HG02884 (cell line): ENCODE data around the gene HELZ2.
"Not testable (repeated sequence)": the region's sequence is repeated elsewhere in the genome, so short reads cannot be mapped to it uniquely, and the experiment has no call there.

ENCODE experiments used
- ATAC-seq: cut with Tn5 transposase; IDR thresholded peaks from one replicate; pipeline ENCODE4 v1.9.1; 2021; ENCODE audit warnings: mild to moderate bottlenecking, moderate library complexity; ENCODE audit not compliant: unreplicated experiment

The HELZ2 gene

GRCh38 chr20:63574156-63574828, at the start of gene HELZ2:
Gene HELZ2 (minus strand): TSS chr20:63574239. CDS start chr20:63572385, 1,854 bp downstream.
- ATAC-seq, result no peak

GRCh38 chr20:63622732-63623131, 48.7 kb upstream of the HELZ2 start:
- ATAC-seq, result no peak

- no peak for ATAC-seq
Observed at GRCh38 chr20:63622096-63622495, 48.1 kb upstream of the HELZ2 start.

DNA sequence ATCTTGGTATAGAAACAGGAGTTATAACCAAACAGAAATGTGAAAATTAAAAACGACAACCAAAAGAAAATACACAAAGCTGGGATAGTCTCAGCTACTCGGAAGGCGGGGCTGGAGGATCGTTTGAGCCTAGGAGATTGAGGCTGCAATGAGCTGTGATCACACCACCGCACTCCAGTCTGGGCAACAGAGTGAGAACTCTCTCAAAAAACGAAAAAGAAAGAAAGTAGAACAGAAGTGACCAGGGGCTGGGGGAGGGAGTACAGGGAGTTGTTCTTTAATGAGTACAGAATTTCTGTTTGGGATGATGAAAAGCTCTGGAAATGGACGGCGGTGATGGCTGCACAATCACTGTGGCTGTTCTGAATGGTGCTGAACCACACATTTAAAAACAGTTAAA, 47.0 kb upstream of the HELZ2 start:
- no peak for ATAC-seq

GRCh38 chr20:63619505-63619904, 45.5 kb upstream of the HELZ2 start:
- ATAC-seq, result no peak

DNA sequence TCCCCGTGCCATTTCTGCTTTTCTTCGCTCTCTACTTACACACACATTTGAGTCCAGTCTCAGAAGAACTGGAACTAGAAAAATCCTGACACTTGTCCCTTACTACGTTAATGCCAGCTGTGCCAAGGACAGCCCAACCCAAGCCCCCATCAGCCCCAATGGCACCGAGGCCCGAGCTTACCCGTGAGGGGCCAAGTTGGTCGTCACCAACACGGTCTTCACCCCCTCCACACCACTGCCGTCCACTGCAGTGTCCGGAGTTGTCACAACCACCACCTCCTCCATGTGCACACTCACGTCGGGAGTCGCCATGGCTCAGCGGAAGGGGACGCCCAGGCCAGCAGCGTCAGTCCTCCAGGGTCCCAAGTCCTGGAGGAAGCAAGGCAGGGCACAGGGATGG, 45.0 kb upstream of the HELZ2 start:
- ATAC-seq, result no peak

- ATAC-seq, result no peak
Observed at GRCh38 chr20:63618291-63618980, 44.4 kb upstream of the HELZ2 start.

DNA sequence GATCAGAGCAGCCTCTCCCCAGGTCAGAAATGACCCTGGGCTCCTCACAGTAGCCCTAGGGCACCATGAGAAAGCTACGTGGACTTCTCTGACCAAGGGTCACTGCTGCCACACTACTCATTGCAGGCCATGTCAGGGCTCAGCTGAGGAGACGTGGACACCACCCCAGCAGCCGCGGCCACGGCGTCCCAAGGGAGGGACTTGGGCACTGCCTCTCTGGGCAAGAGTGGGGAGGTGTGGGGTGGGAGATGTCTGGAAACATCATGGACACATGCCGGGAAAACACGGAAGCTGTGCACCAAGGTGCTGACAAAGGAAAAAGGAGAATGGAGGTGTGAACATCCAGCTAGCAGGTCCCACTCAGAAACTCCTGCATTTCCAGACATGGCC, 43.8 kb upstream of the HELZ2 start:
- ATAC-seq, result no peak

- no peak for ATAC-seq
Observed at GRCh38 chr20:63617092-63617875, 43.2 kb upstream of the HELZ2 start.

DNA sequence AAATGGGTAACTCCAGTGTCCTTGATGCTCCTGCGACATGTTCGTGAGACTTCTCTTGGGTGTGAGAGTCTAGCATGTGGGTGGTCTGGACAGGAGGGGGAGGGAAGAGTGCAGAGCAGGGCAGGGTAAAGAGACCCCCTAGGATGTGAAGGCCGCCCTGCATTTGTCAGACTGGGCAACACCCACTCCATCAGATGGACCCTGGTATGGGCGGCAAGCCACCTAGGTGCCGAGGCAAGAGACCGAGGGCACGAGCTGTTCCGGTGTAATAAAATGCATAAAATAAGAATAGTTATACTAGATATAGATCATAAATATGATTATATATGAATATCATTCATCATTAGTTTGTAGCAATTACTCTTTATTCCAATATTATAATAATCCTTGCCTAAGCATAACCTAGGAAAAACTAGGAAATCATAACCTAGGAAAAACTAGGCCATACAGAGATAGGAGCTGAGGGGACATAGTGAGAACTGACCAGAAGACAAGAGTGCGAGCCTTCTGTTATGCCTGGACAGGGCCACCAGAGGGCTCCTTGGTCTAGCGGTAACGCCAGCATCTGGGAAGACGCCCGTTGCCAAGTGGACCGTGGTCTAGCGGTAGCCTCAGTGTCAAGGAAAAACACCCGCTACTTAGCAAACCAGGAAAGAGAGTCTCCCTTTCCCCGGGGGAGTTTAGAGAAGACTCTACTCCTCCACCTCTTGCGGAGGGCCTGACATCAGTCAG, 40.0 kb upstream of the HELZ2 start:
- not testable (repeated sequence) for ATAC-seq

DNA sequence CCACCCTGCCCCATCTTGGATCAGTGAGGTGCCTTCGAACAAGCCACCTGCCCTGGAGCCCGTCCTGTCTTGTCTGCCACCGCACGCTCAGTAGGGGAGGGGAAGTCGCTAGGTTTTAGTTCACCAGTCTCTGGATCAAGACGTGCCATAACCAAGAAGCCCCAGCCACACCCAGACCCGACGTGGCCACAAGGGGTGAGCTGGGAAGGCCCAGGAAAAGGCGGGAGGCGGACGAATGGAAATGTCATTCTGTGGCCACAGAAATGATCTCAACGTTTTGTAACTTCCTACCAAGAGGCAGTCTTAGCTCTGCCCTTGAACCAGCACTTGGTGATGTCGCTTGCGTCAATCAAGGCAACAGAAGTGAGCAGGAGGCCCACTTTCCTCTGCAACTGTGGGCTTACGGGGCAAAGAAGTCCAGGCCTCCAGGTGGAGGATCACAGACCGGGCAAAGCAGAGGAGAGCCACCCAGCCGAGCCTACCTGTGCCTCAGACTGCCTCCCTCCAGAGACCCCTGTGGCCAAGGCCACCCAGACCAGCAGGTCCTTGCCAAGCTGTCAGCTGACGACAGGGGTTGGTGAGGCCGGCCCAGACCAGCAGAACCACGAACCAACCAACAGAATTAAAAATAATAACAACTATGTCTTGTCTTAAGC, 38.4 kb upstream of the HELZ2 start:
- ATAC-seq, result no peak

GRCh38 chr20:63611646-63612045, 37.6 kb upstream of the HELZ2 start:
- no peak for ATAC-seq

DNA sequence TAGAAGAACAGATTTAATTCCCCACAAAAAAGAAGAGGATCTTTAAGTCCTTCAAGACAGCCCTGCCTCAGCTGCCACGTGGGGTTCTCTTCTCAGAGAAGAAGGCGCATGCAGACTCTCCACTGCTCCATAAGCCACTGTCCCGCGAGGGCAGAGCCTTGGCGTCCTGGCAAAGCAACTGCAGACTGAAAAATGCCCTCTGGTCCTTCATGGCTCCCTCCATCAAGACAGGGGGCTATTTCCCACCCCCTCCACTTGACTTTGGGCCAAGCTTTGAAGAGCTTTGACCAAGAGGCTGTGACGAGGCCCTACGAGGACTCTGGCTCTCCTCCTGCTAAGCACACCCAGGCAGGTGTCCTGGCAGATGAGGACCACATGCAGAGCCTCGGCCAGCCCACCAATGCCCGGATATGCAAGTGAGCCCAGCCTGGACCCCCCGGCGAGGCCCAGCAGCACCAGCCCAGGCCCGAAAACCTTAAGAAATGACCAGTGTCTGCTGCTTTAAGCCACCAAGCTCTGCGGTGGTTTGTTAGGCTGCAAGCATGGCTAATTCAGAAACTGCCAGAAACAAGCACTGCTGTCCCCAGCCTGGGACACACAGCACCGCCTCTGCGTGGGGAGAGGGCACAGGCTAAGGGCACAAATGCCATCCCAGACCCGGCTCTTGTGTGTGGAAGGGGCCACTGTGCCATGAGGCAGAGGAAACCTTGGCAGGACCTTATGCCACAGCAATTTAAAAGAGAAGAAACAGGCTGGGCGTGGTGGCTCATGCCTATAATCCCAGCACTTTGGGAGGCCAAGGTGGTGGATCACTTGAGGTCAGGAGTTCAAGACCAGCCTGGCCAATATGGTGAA, 36.8 kb upstream of the HELZ2 start:
- no peak for ATAC-seq

- ATAC-seq, result no peak
Observed at GRCh38 chr20:63606686-63607085, 32.6 kb upstream of the HELZ2 start.

- no peak for ATAC-seq
Observed at GRCh38 chr20:63602321-63602720, 28.3 kb upstream of the HELZ2 start.

DNA sequence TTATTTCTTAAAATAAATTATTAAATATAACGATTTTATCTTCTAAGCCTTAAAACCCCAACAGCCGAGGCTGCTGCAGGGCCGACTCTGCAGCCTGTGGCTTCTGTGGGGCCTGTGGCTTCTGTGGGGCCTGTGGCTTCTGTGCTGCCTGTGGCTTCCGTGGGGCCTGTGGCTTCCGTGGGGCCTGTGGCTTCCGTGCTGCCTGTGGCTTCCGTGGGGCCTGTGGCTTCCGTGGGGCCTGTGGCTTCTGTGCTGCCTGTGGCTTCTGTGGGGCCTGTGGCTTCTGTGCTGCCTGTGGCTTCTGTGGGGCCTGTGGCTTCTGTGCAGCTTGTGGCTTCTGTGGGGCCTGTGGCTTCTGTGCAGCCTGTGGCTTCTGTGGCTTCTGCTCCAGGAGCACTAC, 27.6 kb upstream of the HELZ2 start:
- ATAC-seq, result not testable (repeated sequence)

GRCh38 chr20:63599396-63600050, 25.5 kb upstream of the HELZ2 start:
- ATAC-seq, result no peak

- no peak for ATAC-seq
Observed at GRCh38 chr20:63598479-63599395, 24.7 kb upstream of the HELZ2 start.
